NB4 (cell line): ENCODE results near the gene XRCC5.

Experiments
- CTCF ChIP-seq: IDR thresholded peaks from one replicate; pipeline ENCODE4 v1.5.1; 2012; ENCODE audit warnings: low read depth, low read length
- TF ChIP-seq, protein P1 (sequence below): IDR thresholded peaks from 2 replicates; pipeline ENCODE4 v1.6.1; 2011; ENCODE audit warnings: low read depth, low read length

DNA sequence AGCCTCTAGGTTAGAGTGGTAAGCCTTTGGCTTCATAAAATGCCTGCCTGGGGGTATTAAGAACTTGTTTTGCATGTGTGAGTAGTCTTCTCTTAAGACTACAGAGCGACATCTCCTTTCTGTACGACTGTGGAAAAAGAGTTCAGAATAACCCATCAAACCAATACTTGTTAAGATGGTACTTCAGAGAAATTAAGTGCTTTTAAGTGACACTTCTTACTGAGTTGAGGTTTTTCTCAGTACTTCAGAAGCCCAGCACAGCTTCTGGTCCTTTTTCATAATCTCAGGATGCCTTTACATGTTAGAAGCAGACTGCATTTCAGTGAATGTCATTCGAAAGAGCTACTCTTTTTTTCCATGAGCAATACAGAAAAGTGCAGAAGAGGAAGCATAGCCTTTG lies 10.8 kb downstream of the XRCC5 start:
- no peak for TF ChIP-seq CTCF
- TF ChIP-seq, protein P1, sequence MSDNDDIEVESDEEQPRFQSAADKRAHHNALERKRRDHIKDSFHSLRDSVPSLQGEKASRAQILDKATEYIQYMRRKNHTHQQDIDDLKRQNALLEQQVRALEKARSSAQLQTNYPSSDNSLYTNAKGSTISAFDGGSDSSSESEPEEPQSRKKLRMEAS = no peak
